Urinary bladder (tissue), 4 donors: ENCODE results near the gene LCAT. TPM values are rescaled to one million over a fixed set of nuclear protein-coding genes. Genes with fewer than 3 reads are reported as not detected.

Experiments used
- DNase-seq: peaks from one replicate; pipeline ENCODE4 v3.0.0-alpha.2; 2015; ENCODE audit errors: extremely low spot score
- H3K27ac ChIP-seq: one replicate; pipeline ENCODE4 v1.5.1; 2013; ENCODE audit warnings: low read depth, mild to moderate bottlenecking, moderate library complexity
- H3K36me3 ChIP-seq: one replicate; pipeline ENCODE4 v1.6.1; 2013; ENCODE audit warnings: mild to moderate bottlenecking, moderate library complexity; ENCODE audit not compliant: insufficient read depth
- H3K4me1 ChIP-seq: one replicate; pipeline ENCODE4 v1.6.1; 2013; ENCODE audit warnings: mild to moderate bottlenecking, moderate library complexity; ENCODE audit not compliant: insufficient read depth
- H3K4me3 ChIP-seq: one replicate; pipeline ENCODE4 v1.5.1; 2013; ENCODE audit warnings: low read depth, low read length
- WGBS: extraction: QIAGEN DNeasy Blood & Tissue Kit; methylation state at CpG from one replicate; pipeline ENCODE4 v1.1.7; 2013; 5-methylcytosine and 5-hydroxymethylcytosine counted together
- polyA plus RNA-seq: library from polyadenylated mRNA; stranded (reverse); fragments of 200-250 nt; gene quantifications from one replicate; pipeline ENCODE4 v1.2.3, GENCODE V29; 2013
- total RNA-seq: library from RNA; depleted of rRNA; stranded (reverse); fragments of >200 nt; gene quantifications from one replicate; pipeline ENCODE4 v1.2.3, GENCODE V29; 2014
- donor health status: healthy with polysubstance abuse.
- donor health status: healthy.

LCAT gene
- total and polyA plus RNA-seq, 2 donors = 10.2 to 18.5 TPM

DNA sequence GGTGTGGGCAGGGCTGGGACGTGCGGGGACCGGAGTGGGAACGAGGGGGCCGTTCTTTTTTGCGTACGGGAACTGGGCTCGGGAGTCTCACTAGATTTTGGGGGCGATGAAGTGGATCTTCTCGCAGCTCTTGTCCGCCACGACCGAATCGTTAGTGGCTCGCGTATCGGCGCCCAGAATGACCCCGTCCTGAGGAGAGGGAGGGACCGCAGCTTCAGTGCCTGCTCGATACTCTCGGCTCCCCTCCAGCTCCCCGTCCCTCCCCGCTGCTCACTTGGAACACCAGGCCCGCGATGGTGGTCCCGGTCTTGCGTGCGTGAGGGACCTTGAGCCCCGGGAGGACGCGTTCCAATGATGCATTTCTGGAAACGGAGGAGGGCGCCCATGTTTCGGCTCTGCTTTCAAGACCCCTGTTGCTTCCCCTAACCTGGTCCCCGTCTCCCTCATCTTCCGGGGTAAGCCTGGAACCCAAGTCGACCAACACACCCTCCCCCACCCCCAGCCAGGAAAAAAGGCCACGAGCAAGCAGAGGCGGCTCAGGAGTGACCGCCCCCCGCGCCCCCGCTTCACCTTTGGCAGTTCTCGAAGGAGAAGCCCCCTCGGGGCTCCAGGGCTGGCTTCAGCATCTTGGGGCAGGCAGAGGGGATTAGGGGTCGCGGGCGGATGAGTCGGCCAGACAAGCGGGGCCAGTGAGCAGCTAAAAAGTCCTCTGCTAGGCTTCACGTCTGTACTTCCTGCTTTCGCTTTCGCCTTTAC, 7.6 kb downstream of the LCAT start, which contains the start of gene PSMB10:
TSS of gene PSMB10 (minus strand) at position 727 of the 756 bp plus-strand sequence. CDS start at position 626, 101 bp downstream.
- Histone ChIP-seq H3K4me1 (no peaks in the 10 kb centered on the region), H3K4me3 (peak within 1 kb of the TSS; percentile 83), H3K36me3 (no peaks in the 10 kb centered on the region), H3K27ac (peak within 1 kb of the TSS; percentile 96)
- WGBS = under 1% methylated on average over 54 of the region's 54 CpGs
- peak; percentile 2 for DNase-seq

DNA sequence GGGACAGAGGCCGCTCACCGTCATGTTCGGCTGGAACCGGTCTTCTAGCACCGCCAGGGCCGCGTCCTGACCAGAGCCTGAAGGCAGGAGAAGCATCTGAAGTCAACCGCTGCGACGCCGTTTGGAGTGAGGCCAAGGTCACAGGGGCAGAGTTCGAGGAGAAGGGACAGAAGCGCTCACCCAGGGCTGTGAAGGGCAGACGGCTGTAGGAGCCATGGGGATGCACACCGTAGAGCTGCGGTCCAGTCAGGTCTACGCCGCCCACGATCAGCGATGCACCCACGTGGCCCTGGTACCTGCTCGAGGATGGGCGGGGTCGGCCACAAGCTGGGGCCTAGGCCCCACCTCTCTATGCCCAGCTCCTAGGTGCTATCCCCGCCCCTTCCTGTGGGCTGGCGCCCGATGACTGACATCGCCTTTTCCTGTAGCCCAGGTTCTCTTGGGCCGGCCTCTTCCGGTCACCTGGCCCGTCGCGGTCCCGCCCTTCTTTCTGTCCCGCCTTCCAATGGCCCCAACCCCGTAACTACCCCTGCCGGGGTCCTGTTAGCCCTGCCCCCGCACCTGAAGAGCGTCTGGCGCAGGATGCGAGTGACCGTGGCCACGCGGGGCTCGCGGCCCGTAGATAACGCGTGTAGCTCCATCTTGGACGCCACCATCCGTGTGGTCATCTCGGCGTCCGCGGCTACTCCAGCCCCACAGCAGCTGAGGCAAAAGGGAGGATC, 8.4 kb downstream of the LCAT start:
- peak overlapping the region; percentile 96 for H3K27ac ChIP-seq
- H3K36me3 ChIP-seq = no peaks in the 10 kb centered on the region
- 2% methylated on average over 55 of the region's 55 CpGs for WGBS
- peak; percentile 89 for DNase-seq
- peak overlapping the region; percentile 83 for H3K4me3 ChIP-seq
- no peaks in the 10 kb centered on the region for H3K4me1 ChIP-seq

DNA sequence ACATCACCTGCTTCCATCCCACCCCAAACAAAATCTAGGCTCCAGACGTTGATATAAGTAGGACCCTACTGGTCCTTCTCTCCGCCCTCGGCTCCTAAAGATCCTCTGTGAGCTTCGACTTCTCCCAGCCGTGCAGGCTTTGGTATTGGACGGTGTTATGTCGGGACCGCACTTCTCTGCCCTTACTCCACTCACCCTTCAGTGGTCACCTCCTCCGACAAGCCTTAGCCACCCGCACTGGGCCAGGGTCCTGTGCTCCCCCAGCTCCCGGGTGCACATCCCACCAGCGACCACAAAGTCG, 8.9 kb downstream of the LCAT start:
- DNase-seq = no peak
- WGBS = 17% methylated on average over 13 of the region's 13 CpGs
- Histone ChIP-seq H3K4me3 (peak overlapping the region; percentile 83), H3K4me1 (no peaks in the 10 kb centered on the region), H3K27ac (no peak overlapping the region), H3K36me3 (no peaks in the 10 kb centered on the region)

DNA sequence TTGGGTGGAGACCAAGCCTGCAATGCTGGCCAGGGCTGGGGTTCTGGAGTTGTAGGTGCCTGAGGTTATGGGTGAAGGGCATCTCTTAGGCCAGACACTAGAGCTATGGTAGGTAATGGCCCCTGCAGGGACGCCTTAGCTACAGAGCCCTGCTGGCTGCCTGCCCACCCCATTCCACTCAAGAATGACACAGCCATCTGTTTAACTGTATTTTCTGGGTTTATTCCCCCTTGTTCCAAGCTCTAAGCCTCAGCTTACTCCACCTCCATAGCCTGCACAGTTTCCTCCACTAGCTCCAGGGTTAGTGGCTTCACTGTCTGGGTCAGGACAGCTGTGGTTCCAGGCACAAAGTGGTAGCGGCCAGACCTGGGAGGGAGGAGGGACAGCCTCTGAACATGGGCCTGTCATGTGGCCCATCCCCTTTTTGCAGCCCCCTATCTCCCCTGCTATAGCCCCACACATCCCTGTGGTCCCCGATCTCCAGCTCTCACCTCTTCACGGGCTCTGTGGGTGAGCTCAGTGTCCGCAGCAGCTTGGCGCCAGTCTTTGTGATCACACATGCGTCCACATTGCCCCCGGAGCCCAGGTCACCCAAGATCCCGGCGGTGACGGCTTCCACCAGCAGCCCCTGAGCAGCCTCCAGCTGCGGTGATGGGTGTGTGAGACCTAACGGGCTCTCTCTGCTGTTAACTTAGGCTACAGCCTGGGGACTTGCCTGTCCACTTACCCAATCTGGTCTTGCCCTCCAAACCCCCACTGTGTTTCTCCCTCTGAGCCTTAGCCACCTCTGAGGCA, 9.4 kb downstream of the LCAT start:
- H3K36me3 ChIP-seq = no peaks in the 10 kb centered on the region
- no peaks in the 10 kb centered on the region for H3K4me1 ChIP-seq
- H3K27ac ChIP-seq = no peak overlapping the region
- H3K4me3 ChIP-seq = no peak overlapping the region
- DNase-seq = no peak
- 39% methylated on average over 13 of the region's 13 CpGs for WGBS

DNA sequence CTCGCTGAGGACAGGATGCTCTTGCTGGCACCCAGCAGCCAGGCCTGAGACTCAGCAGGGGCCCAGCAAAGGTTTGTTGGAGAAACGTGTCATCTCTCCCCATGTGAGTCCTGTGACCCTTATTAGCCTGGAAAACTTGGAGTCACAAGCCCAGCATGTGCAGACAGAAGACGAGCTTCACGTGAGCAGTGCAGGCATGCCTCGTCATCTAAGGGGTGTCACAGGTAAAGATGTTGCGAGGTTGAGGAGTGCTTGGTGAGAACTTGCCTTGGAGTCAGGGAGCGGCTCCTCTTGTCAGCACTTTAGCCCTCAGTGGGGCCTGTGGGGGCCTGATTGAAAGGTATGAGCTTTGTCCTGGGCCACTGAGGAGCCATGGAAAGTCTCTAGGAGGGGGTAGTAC, 10.1 kb downstream of the LCAT start:
- Histone ChIP-seq H3K4me1 (no peaks in the 10 kb centered on the region), H3K4me3 (no peak overlapping the region), H3K36me3 (no peaks in the 10 kb centered on the region), H3K27ac (no peak overlapping the region)
- no peak for DNase-seq
- WGBS = 86% methylated on average over 7 of the region's 7 CpGs

DNA sequence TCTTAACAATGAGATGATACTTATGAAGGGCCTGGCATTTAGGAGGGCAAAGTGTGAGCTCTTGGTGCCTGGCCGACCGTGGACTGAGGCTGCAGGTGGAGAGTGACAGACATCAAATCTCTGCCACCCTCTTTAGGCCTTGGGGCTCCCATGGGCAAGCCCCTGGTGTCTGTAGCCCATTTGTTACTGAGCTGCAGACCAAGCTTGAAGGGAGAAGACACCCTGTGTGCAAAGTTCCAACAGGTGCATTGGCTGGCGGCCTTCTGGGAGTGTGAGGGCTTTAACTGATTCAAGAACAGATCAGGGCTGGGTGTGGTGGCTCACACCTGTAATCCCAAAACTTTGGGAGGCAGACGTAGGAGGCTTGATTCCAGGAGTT, 11.5 kb downstream of the LCAT start:
- no peaks in the 10 kb centered on the region for H3K36me3 ChIP-seq
- no peak overlapping the region for H3K4me3 ChIP-seq
- no peaks in the 10 kb centered on the region for H3K4me1 ChIP-seq
- H3K27ac ChIP-seq = no peak overlapping the region
- 95% methylated on average over 4 of the region's 4 CpGs for WGBS
- no peak for DNase-seq

DNA sequence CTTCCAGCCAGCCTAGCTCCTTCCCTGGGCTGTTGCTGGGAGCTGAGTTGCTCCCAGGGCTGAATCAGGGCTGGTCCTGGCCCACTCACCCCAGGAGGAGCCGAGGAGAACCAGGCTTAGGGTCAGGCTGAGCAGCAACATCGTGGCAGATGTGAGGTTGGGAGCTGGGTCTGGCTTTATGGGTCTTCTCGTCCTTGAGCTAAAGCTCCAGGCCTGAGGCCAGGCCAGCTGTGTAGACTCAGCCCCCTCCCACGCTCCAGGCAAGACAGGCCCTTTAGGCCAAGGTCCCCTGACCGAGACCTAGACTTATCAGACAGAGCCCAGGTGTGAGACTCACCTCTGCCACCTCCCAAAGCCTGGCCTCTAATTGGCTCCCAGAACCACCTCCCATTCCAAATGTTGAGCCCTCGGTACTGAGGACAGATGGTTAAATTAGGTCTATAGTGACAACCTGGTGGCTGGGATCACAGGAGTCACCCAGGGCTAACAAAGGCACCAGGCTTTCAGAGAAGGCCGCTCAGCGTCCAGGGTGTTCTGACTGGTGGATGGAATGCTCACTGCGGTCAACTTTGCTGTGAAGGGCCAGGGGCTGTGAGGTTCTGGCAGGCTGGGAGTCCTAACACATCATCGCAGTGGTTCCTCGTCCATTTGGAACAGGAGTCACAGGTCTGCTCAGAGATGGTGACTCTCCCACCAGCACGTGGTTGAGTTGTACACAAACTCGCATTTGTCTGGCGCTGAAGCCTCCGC, 12.0 kb downstream of the LCAT start, which contains the start of gene CTRL:
TSS of gene CTRL (minus strand) at position 151 of the 750 bp plus-strand sequence. CDS start at position 141, 10 bp downstream.
- 84% methylated on average over 15 of the region's 15 CpGs for WGBS
- Histone ChIP-seq H3K27ac (no peak within 1 kb of the TSS), H3K4me3 (no peak within 1 kb of the TSS), H3K4me1 (no peaks in the 10 kb centered on the region), H3K36me3 (no peaks in the 10 kb centered on the region)
- DNase-seq = no peak

DNA sequence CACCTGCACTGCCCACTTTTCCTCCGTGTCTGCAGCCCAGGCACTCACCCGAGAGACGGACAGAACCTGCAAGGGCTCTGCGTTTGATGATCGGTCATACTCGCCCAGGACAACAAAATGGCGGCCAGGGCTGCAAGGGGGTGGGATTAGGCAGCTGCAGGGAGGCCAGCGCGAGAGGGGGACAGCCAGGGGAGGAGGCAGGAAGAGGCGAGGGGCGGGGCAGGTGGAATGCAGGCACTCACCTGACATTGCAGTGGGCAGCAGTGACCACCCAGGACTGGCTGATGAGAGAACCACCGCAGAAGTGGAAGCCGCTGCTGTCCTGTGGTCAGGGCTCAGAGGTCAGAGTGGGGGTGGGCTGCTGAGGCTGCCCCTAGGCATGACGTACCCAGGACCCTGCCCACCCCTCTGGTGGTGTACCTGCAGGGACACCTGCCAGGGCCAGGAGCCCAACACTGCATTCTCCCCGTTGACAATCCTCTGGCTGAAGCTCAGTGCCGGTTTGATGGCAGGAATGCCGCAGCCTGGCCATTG, 13.2 kb downstream of the LCAT start:
- no peak for DNase-seq
- H3K27ac ChIP-seq = no peak overlapping the region
- H3K4me1 ChIP-seq = no peaks in the 10 kb centered on the region
- WGBS = 90% methylated on average over 17 of the region's 17 CpGs
- no peaks in the 10 kb centered on the region for H3K36me3 ChIP-seq
- H3K4me3 ChIP-seq = no peak overlapping the region

DNA sequence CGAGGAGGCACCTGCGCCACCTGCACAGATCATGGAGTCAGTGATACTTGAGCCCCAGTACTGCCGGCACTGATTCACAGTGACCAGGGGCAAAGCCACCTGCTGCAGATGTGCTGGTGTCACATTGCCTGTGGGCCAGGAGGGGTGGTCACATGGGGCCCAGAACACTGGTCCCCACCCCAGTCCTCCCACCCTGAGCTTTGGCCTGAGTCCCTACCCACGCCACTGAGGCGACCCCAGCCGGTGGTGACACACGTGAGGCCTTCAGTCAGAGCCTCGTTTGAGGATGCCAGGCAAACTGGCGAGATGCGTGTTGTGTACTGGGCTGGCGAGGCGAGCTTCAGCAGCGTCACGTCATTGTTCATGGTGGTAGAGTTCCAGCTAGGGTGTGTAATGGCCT, 13.7 kb downstream of the LCAT start:
- no peak for DNase-seq
- 93% methylated on average over 14 of the region's 14 CpGs for WGBS
- H3K4me3 ChIP-seq = no peak overlapping the region
- H3K36me3 ChIP-seq = no peaks in the 10 kb centered on the region
- no peaks in the 10 kb centered on the region for H3K4me1 ChIP-seq
- H3K27ac ChIP-seq = no peak overlapping the region

DNA sequence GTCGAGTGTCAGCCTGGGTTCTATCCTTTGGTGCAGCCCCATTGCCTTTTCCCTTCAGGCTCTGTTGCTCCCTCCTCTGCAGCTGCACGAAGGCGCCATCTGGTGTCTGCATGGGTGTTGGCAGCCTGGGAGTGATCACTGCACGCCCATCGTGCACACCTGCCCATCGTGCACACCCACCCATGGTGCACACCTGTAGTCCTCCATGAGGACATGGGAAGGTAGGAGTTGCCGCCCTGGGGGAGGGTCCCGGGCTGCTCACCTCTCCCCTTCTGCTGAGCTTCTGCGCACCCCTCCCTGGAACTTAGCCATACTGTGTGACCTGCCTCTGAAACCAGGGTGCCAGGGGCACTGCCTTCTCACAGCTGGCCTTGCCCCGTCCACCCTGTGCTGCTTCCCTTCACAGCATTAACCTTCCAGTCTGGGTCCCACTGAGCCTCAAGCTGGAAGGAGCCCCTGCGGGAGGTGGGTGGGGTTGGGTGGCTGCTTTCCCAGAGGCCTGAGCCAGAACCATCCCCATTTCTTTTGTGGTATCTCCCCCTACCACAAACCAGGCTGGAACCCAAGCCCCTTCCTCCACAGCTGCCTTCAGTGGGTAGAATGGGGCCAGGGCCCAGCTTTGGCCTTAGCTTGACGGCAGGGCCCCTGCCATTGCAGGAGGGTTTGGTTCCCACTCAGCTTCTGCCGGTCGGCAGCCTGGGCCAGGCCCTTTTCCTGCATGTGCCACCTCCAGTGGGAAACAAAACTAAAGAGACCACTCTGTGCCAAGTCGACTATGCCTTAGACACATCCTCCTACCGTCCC, 15.2 kb downstream of the LCAT start:
- Histone ChIP-seq H3K36me3 (no peaks in the 10 kb centered on the region), H3K4me1 (no peaks in the 10 kb centered on the region), H3K4me3 (no peak overlapping the region), H3K27ac (no peak overlapping the region)
- WGBS = 51% methylated on average over 16 of the region's 16 CpGs
- no peak for DNase-seq

DNA sequence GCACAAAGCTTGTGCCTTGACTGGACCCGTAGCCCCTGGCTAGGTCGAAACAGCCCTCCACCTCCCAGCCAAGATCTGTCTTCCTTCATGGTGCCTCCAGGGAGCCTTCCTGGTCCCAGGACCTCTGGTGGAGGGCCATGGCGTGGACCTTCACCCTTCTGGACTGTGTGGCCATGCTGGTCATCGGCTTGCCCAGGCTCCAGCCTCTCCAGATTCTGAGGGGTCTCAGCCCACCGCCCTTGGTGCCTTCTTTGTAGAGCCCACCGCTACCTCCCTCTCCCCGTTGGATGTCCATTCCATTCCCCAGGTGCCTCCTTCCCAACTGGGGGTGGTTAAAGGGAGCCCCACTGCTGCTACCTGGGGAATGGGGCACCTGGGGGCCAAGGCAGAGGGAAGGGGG, 15.8 kb downstream of the LCAT start:
- Histone ChIP-seq H3K27ac (no peak overlapping the region), H3K4me1 (no peaks in the 10 kb centered on the region), H3K4me3 (no peak overlapping the region), H3K36me3 (no peaks in the 10 kb centered on the region)
- 91% methylated on average over 7 of the region's 7 CpGs for WGBS
- DNase-seq = no peak

DNA sequence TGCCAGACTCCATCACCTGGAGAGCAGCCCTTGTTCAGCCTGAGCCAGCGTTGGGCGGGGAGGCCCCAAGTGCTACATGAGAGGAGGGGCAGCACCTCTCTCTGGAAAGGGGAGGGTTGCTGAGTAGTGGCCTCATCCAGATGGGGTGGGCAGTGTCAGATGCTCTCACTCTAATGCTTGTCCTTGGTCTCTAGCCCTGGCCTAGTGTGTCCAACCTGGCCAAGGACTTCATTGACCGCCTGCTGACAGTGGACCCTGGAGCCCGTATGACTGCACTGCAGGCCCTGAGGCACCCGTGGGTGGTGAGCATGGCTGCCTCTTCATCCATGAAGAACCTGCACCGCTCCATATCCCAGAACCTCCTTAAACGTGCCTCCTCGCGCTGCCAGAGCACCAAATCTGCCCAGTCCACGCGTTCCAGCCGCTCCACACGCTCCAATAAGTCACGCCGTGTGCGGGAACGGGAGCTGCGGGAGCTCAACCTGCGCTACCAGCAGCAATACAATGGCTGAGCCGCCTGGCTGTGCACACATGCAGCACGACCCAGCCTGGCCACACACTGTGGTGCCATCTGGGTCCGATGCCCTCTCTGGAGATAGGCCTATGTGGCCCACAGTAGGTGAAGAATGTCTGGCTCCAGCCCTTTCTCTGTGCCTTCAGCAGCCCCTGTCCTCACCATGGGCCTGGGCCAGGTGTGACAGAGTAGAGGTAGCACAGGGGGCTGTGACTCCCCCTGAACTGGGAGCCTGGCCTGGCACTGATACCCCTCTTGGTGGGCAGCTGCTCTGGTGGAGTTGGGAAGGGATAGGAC, 16.6 kb downstream of the LCAT start:
- H3K27ac ChIP-seq = no peak overlapping the region
- H3K4me1 ChIP-seq = no peaks in the 10 kb centered on the region
- DNase-seq = no peak
- H3K4me3 ChIP-seq = no peak overlapping the region
- no peaks in the 10 kb centered on the region for H3K36me3 ChIP-seq
- 92% methylated on average over 22 of the region's 22 CpGs for WGBS
